ENCODE measurements around the gene MMAB. TPM values are rescaled to one million over a fixed set of nuclear protein-coding genes. Genes with fewer than 3 reads are reported as not detected.

Gene MMAB
- total and polyA plus RNA-seq, 4 experiments from 2014 or later, result 16.0 to 30.2 (median 17.0) TPM

- Mint-ChIP-seq H3K4me1 (peaks cover 9 to 12% (median 10%) of the 10 kb centered on the region in 4 donors), H3K27ac (no peak overlapping the region), H3K4me3 (no peak overlapping the region), H3K9me3 (peaks cover 0 to 6% (median 0%) of the 10 kb centered on the region in 8 donors), H3K36me3 (peaks cover 18 to 50% of the 10 kb centered on the region in 2 donors), H3K27me3 (no peaks in the 10 kb centered on the region)
- Histone ChIP-seq H3K4me3 (ENCODE audit: low read length in 2 of 2) (no peak overlapping the region), H3K27me3 (ENCODE audit: insufficient read depth, low read length) (no peaks in the 10 kb centered on the region), H3K36me3 (ENCODE audit: insufficient read depth, low read length) (peaks cover 4% of the 10 kb centered on the region), H3K9me3 (ENCODE audit: control insufficient read depth in 1 of 2, low read length in 2 of 2) (no peaks in the 10 kb centered on the region), H3K27ac (ENCODE audit: low read depth, low read length) (no peak overlapping the region), H3K4me1 (ENCODE audit: insufficient read depth, low read length) (peaks cover 8% of the 10 kb centered on the region)
- intact Hi-C loops (cut with micrococcal nuclease), result no loop called here
- no peak for DNase-seq
- CTCF ChIA-PET (ENCODE audit: partially characterized antibody), result interaction anchor here (1.3 to 1.4 kb wide), 2 partner anchors 31 to 277 kb away, joined by 3 to 6 read pairs; no protein-coding TSS in a partner anchor
- POLR2A ChIA-PET (ENCODE audit: partially characterized antibody), result no interaction called here
Measured at GRCh38 chr12:109568486-109568885, 4.8 kb downstream of the MMAB start.

DNA sequence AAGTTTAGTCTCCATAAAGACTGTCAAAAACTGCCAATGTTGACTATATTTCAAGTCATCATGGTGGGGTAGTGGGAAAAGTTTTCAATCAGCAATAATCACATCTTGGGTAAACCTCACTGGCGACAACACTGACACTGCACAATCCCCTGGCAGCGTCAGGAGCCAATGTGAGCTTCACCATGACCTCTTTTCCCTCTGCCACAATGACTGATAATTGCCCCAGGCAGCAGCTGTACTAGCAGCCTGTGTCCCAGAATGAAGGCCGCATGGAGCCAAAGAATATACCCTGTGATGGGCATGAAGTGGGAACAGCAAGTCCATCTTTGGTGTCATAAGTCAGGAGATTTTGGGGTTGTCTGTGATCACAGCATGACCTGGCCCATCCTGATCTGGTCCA is 5.3 kb downstream of the MMAB start:
- Histone ChIP-seq H3K27me3 (ENCODE audit: insufficient read depth, low read length) (no peaks in the 10 kb centered on the region), H3K9me3 (ENCODE audit: control insufficient read depth in 1 of 2, low read length in 2 of 2) (no peaks in the 10 kb centered on the region), H3K4me1 (ENCODE audit: insufficient read depth, low read length) (peaks cover 6% of the 10 kb centered on the region), H3K4me3 (ENCODE audit: low read length in 2 of 2) (no peak overlapping the region), H3K36me3 (ENCODE audit: insufficient read depth, low read length) (peaks cover 4% of the 10 kb centered on the region), H3K27ac (ENCODE audit: low read depth, low read length) (no peak overlapping the region)
- CTCF ChIA-PET (ENCODE audit: partially characterized antibody), result interaction anchor here (1.3 to 1.4 kb wide), 2 partner anchors 31 to 277 kb away, joined by 3 to 6 read pairs; no protein-coding TSS in a partner anchor
- intact Hi-C loops (cut with micrococcal nuclease), result no loop called here
- no peak for DNase-seq
- peaks cover 18 to 47% of the 10 kb centered on the region in 2 donors for H3K36me3 Mint-ChIP-seq
- H3K4me1 Mint-ChIP-seq, result peaks cover 6 to 8% (median 7%) of the 10 kb centered on the region in 4 donors
- H3K4me3 Mint-ChIP-seq, result no peak overlapping the region
- H3K9me3 Mint-ChIP-seq, result peaks cover 0 to 3% (median 0%) of the 10 kb centered on the region in 8 donors
- no peaks in the 10 kb centered on the region for H3K27me3 Mint-ChIP-seq
- POLR2A ChIA-PET (ENCODE audit: partially characterized antibody), result no interaction called here
- peak overlapping the region in 1 of 7 donors; percentile 18 for H3K27ac Mint-ChIP-seq

- DNase-seq, result no peak
- no peak overlapping the region for H3K4me3 ChIP-seq (ENCODE audit: low read length in 2 of 2)
- CTCF ChIA-PET (ENCODE audit: partially characterized antibody), result interaction anchor here (1.1 kb wide), 1 partner anchor 31 kb away, joined by 4 read pairs; no protein-coding TSS in a partner anchor
- H3K9me3 ChIP-seq (ENCODE audit: control insufficient read depth in 1 of 2, low read length in 2 of 2), result no peaks in the 10 kb centered on the region
- Mint-ChIP-seq H3K4me1 (peaks cover 0 to 2% (median under 1%) of the 10 kb centered on the region in 4 donors), H3K27me3 (no peaks in the 10 kb centered on the region), H3K27ac (no peak overlapping the region), H3K4me3 (no peak overlapping the region), H3K36me3 (peaks cover 23 to 48% of the 10 kb centered on the region in 2 donors), H3K9me3 (peaks cover 0 to 3% (median 0%) of the 10 kb centered on the region in 8 donors)
- H3K4me1 ChIP-seq (ENCODE audit: insufficient read depth, low read length), result no peaks in the 10 kb centered on the region
- H3K27me3 ChIP-seq (ENCODE audit: insufficient read depth, low read length), result no peaks in the 10 kb centered on the region
- no peak overlapping the region for H3K27ac ChIP-seq (ENCODE audit: low read depth, low read length)
- POLR2A ChIA-PET (ENCODE audit: partially characterized antibody), result no interaction called here
- peaks cover 4% of the 10 kb centered on the region for H3K36me3 ChIP-seq (ENCODE audit: insufficient read depth, low read length)
- intact Hi-C loops (cut with micrococcal nuclease), result no loop called here
Measured at GRCh38 chr12:109567296-109567695, 6.0 kb downstream of the MMAB start.

- no peaks in the 10 kb centered on the region for H3K9me3 ChIP-seq (ENCODE audit: control insufficient read depth in 1 of 2, low read length in 2 of 2)
- DNase-seq, result no peak
- H3K27me3 ChIP-seq (ENCODE audit: insufficient read depth, low read length), result no peaks in the 10 kb centered on the region
- H3K36me3 Mint-ChIP-seq, result peaks cover 31 to 48% of the 10 kb centered on the region in 2 donors
- ChIA-PET CTCF (ENCODE audit: partially characterized antibody) (interaction anchor here (1.1 kb wide), 1 partner anchor 31 kb away, joined by 4 read pairs; no protein-coding TSS in a partner anchor), POLR2A (ENCODE audit: partially characterized antibody) (no interaction called here)
- H3K36me3 ChIP-seq (ENCODE audit: insufficient read depth, low read length), result peaks cover 4% of the 10 kb centered on the region
- H3K27me3 Mint-ChIP-seq, result no peaks in the 10 kb centered on the region
- no peak overlapping the region for H3K4me3 Mint-ChIP-seq
- intact Hi-C loops (cut with micrococcal nuclease), result no loop called here
- H3K4me1 ChIP-seq (ENCODE audit: insufficient read depth, low read length), result no peaks in the 10 kb centered on the region
- H3K4me3 ChIP-seq (ENCODE audit: low read length in 2 of 2), result no peak overlapping the region
- H3K27ac ChIP-seq (ENCODE audit: low read depth, low read length), result no peak overlapping the region
- peaks cover 0 to 1% (median 0%) of the 10 kb centered on the region in 4 donors for H3K4me1 Mint-ChIP-seq
- H3K27ac Mint-ChIP-seq, result no peak overlapping the region
- peaks cover 0 to 5% (median 0%) of the 10 kb centered on the region in 8 donors for H3K9me3 Mint-ChIP-seq
Measured at GRCh38 chr12:109566424-109566823, 6.9 kb downstream of the MMAB start.

DNA sequence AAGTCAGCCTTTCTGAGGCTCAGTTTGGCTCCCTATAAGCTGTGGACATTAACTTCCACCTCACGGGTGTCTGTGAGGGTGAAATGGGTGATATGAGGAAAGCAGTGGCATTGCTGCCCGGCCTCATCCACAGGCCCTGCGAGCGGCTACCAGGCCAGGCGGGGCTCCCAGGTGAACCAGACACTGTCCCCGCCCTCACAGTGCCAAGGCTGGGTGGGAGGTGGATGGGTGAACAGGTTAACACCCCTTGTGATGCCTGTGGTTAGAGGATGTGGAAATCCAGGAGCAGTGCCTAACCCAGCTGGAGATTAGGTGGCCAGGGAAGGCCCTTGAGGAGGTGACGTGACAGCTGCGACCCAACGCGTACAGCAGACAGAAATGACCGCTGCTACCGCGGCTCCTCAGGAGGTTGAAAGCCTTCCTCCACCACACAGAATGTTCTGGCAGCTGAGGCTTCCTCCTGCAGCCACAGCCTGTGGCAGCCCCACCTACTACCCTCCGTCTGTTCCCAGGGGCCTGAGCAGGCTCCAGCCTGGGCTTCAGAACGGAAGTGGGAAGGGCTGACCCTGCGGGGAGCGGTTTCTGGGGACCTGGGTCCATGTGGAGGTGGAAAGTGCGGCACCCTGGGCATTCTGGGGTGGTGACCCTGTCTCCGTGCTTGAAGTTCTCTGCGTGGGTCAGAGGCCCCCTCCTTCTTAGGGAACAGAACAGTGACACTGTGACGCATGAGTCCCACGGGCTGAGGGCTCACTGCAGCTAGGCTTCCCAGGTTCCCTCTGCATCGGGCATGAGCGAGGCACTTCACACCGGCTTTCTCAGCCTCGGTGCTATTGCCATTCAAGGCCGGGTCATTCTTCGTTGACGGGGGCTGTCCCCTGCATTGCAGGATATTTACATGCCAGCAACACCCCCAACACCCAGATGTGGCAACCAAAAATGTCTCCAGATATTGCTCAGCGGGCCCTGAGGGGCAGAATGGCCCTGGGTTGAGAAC is 9.7 kb downstream of the MMAB start:
- no peak overlapping the region for H3K27ac ChIP-seq (ENCODE audit: low read depth, low read length)
- no peaks in the 10 kb centered on the region for H3K27me3 Mint-ChIP-seq
- intact Hi-C loops (cut with micrococcal nuclease), result no loop called here
- peaks cover 31 to 38% of the 10 kb centered on the region in 2 donors for H3K36me3 Mint-ChIP-seq
- no peak overlapping the region for H3K27ac Mint-ChIP-seq
- H3K27me3 ChIP-seq (ENCODE audit: insufficient read depth, low read length), result no peaks in the 10 kb centered on the region
- H3K4me1 ChIP-seq (ENCODE audit: insufficient read depth, low read length), result no peaks in the 10 kb centered on the region
- no peak for DNase-seq
- H3K36me3 ChIP-seq (ENCODE audit: insufficient read depth, low read length), result peaks cover 4% of the 10 kb centered on the region
- POLR2A ChIA-PET (ENCODE audit: partially characterized antibody), result no interaction called here
- H3K9me3 Mint-ChIP-seq, result peaks cover 0 to 5% (median 0%) of the 10 kb centered on the region in 8 donors
- no peaks in the 10 kb centered on the region for H3K4me1 Mint-ChIP-seq
- CTCF ChIA-PET (ENCODE audit: partially characterized antibody), result no interaction called here
- no peak overlapping the region for H3K4me3 ChIP-seq (ENCODE audit: low read length in 2 of 2)
- H3K9me3 ChIP-seq (ENCODE audit: control insufficient read depth in 1 of 2, low read length in 2 of 2), result no peaks in the 10 kb centered on the region
- H3K4me3 Mint-ChIP-seq, result no peak overlapping the region

DNA sequence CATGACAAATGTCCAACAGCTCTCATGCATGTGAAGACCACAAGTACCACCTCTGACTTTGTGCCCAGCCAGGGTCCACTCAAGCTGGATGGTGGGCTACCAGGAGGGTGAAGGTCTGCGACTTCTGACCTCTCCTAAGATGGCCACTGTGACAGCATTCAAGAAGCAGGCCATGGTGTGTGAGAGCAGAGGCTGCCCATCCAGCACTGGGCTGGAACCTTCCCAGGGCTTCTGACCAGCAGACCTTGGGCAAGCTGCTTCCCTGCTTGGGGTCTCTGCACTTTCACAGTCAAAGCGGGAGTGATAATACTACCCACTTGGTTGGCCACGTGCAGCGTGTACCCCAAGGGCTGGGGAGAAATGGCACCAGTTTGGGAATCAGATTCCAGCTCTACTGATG is 10.4 kb downstream of the MMAB start:
- H3K4me1 ChIP-seq (ENCODE audit: insufficient read depth, low read length), result no peaks in the 10 kb centered on the region
- POLR2A ChIA-PET (ENCODE audit: partially characterized antibody), result no interaction called here
- H3K36me3 ChIP-seq (ENCODE audit: insufficient read depth, low read length), result peaks cover 4% of the 10 kb centered on the region
- no peaks in the 10 kb centered on the region for H3K27me3 ChIP-seq (ENCODE audit: insufficient read depth, low read length)
- CTCF ChIA-PET (ENCODE audit: partially characterized antibody), result no interaction called here
- H3K9me3 Mint-ChIP-seq, result peaks cover 0 to 5% (median 0%) of the 10 kb centered on the region in 8 donors
- H3K27ac ChIP-seq (ENCODE audit: low read depth, low read length), result no peak overlapping the region
- no peaks in the 10 kb centered on the region for H3K9me3 ChIP-seq (ENCODE audit: control insufficient read depth in 1 of 2, low read length in 2 of 2)
- H3K4me1 Mint-ChIP-seq, result no peaks in the 10 kb centered on the region
- H3K4me3 ChIP-seq (ENCODE audit: low read length in 2 of 2), result no peak overlapping the region
- H3K27ac Mint-ChIP-seq, result no peak overlapping the region
- H3K27me3 Mint-ChIP-seq, result no peaks in the 10 kb centered on the region
- no peak for DNase-seq
- peaks cover 26 to 32% of the 10 kb centered on the region in 2 donors for H3K36me3 Mint-ChIP-seq
- intact Hi-C loops (cut with micrococcal nuclease), result no loop called here
- no peak overlapping the region for H3K4me3 Mint-ChIP-seq

- Histone ChIP-seq H3K4me1 (ENCODE audit: insufficient read depth, low read length) (no peaks in the 10 kb centered on the region), H3K27ac (ENCODE audit: low read depth, low read length) (no peak overlapping the region), H3K27me3 (ENCODE audit: insufficient read depth, low read length) (no peaks in the 10 kb centered on the region), H3K9me3 (ENCODE audit: control insufficient read depth in 1 of 2, low read length in 2 of 2) (no peaks in the 10 kb centered on the region), H3K36me3 (ENCODE audit: insufficient read depth, low read length) (peaks cover 4% of the 10 kb centered on the region), H3K4me3 (ENCODE audit: low read length in 2 of 2) (no peak overlapping the region)
- Mint-ChIP-seq H3K27ac (no peak overlapping the region), H3K36me3 (peaks cover 21 to 24% of the 10 kb centered on the region in 2 donors), H3K27me3 (no peaks in the 10 kb centered on the region), H3K4me1 (no peaks in the 10 kb centered on the region), H3K4me3 (no peak overlapping the region), H3K9me3 (peaks cover 0 to 5% (median 0%) of the 10 kb centered on the region in 8 donors)
- intact Hi-C loops (cut with micrococcal nuclease), result no loop called here
- DNase-seq, result no peak
- ChIA-PET POLR2A (ENCODE audit: partially characterized antibody) (no interaction called here), CTCF (ENCODE audit: partially characterized antibody) (no interaction called here)
Measured at GRCh38 chr12:109561711-109562030, 11.6 kb downstream of the MMAB start.
